ENCODE data around the gene FAXDC2. TPM values are rescaled to one million over a fixed set of nuclear protein-coding genes. Genes with fewer than 3 reads are reported as not detected.

FAXDC2 gene
- total and polyA plus RNA-seq, 2 of the 13 experiments (the other 11 are each of a cell fraction or from before 2014, with no cell fraction given) = 4.7 to 58.8 TPM

- Histone ChIP-seq H3K4me3 (replicated peaks in 1 of 3; ENCODE audit: insufficient read depth in 1 of 3, low read depth in 2 of 3, low read length in 3 of 3) (no peak overlapping the region), H3K9ac (ENCODE audit: insufficient read depth, low read depth, low read length) (no peak overlapping the region), H3K4me1 (ENCODE audit: insufficient read depth, low read length) (peaks cover 40% of the 10 kb centered on the region), H4K20me1 (ENCODE audit: insufficient read depth, low read length) (peaks cover 49% of the 10 kb centered on the region), H3K4me2 (ENCODE audit: low read depth, low read length) (no peak overlapping the region), H3K36me3 (replicated peaks in 1 of 2; ENCODE audit: control insufficient read depth in 1 of 2, insufficient read depth in 2 of 2, low read length in 2 of 2) (peaks cover 21 to 38% of the 10 kb centered on the region in 2 experiments), H2AFZ (ENCODE audit: low read length) (no peak overlapping the region), H3K9me3 (ENCODE audit: low read length) (no peaks in the 10 kb centered on the region), H3K27me3 (ENCODE audit: control insufficient read depth in 1 of 2, insufficient read depth in 2 of 2, low read length in 2 of 2) (no peaks in the 10 kb centered on the region), H3K79me2 (ENCODE audit: insufficient read depth, low read length) (peaks cover 68% of the 10 kb centered on the region), H3K27ac (ENCODE audit: extremely low read length, insufficient read depth, low read length) (no peak overlapping the region)
- DNase-seq (ENCODE audit: low spot score) (no peak), ATAC-seq (no peak), FAIRE-seq (no peak)
- 95% methylated on average over 5 of the region's 5 CpGs for WGBS (ENCODE audit: low lambda C conversion rate)
- CTCF ChIA-PET (ENCODE audit: low intra/inter-chr PET ratio, low total read pairs) = no interaction called here
- intact Hi-C loops (cut with micrococcal nuclease; ENCODE audit: unreplicated experiment) (no loop called here), in situ Hi-C loops (cut with HindIII; ENCODE audit: extremely low pct_ligation_motif_present, low pct_unique_long_range_greater_than_20kb) (no loop called here)
- TF ChIP-seq NBN (conservative IDR thresholded peaks at IDR 0.05) = no peak
- no peak for TF ChIP-seq ZNF3 (CRISPR knock-in tag; IDR thresholded peaks at IDR 0.05)
- TF ChIP-seq, protein P1, sequence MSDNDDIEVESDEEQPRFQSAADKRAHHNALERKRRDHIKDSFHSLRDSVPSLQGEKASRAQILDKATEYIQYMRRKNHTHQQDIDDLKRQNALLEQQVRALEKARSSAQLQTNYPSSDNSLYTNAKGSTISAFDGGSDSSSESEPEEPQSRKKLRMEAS (IDR thresholded peaks at IDR 0.05) = no peak
- TF ChIP-seq, protein P2, sequence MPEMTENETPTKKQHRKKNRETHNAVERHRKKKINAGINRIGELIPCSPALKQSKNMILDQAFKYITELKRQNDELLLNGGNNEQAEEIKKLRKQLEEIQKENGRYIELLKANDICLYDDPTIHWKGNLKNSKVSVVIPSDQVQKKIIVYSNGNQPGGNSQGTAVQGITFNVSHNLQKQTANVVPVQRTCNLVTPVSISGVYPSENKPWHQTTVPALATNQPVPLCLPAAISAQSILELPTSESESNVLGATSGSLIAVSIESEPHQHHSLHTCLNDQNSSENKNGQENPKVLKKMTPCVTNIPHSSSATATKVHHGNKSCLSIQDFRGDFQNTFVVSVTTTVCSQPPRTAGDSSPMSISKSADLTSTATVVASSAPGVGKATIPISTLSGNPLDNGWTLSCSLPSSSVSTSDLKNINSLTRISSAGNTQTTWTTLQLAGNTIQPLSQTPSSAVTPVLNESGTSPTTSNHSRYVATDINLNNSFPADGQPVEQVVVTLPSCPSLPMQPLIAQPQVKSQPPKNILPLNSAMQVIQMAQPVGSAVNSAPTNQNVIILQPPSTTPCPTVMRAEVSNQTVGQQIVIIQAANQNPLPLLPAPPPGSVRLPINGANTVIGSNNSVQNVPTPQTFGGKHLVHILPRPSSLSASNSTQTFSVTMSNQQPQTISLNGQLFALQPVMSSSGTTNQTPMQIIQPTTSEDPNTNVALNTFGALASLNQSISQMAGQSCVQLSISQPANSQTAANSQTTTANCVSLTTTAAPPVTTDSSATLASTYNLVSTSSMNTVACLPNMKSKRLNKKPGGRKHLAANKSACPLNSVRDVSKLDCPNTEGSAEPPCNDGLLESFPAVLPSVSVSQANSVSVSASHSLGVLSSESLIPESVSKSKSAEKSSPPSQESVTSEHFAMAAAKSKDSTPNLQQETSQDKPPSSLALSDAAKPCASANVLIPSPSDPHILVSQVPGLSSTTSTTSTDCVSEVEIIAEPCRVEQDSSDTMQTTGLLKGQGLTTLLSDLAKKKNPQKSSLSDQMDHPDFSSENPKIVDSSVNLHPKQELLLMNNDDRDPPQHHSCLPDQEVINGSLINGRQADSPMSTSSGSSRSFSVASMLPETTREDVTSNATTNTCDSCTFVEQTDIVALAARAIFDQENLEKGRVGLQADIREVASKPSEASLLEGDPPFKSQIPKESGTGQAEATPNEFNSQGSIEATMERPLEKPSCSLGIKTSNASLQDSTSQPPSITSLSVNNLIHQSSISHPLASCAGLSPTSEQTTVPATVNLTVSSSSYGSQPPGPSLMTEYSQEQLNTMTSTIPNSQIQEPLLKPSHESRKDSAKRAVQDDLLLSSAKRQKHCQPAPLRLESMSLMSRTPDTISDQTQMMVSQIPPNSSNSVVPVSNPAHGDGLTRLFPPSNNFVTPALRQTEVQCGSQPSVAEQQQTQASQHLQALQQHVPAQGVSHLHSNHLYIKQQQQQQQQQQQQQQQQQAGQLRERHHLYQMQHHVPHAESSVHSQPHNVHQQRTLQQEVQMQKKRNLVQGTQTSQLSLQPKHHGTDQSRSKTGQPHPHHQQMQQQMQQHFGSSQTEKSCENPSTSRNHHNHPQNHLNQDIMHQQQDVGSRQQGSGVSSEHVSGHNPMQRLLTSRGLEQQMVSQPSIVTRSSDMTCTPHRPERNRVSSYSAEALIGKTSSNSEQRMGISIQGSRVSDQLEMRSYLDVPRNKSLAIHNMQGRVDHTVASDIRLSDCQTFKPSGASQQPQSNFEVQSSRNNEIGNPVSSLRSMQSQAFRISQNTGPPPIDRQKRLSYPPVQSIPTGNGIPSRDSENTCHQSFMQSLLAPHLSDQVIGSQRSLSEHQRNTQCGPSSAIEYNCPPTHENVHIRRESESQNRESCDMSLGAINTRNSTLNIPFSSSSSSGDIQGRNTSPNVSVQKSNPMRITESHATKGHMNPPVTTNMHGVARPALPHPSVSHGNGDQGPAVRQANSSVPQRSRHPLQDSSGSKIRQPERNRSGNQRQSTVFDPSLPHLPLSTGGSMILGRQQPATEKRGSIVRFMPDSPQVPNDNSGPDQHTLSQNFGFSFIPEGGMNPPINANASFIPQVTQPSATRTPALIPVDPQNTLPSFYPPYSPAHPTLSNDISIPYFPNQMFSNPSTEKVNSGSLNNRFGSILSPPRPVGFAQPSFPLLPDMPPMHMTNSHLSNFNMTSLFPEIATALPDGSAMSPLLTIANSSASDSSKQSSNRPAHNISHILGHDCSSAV (CRISPR knock-in tag; IDR thresholded peaks at IDR 0.05; ENCODE audit: borderline replicate concordance) = no peak
- no peak for TF ChIP-seq ZNF274 (CRISPR knock-in tag; IDR thresholded peaks at IDR 0.05)
- TF ChIP-seq RBM22 (optimal IDR thresholded peaks at IDR 0.05; ENCODE audit: low read length) = peak; percentile 60
- POLR2A ChIA-PET = no interaction called here
- BruUV-seq (replicated peaks) = no TSS peak
Measured at GRCh38 chr5:154788212-154788611, 62.2 kb downstream of the FAXDC2 start.

Measured in HepG2 (cell line).